Pulmonary artery endothelial cell (primary cell): ENCODE data around the gene PRKCI. TPM values are rescaled to one million over a fixed set of nuclear protein-coding genes. Genes with fewer than 3 reads are reported as not detected.
"Not testable (repeated sequence)": the region's sequence is repeated elsewhere in the genome, so short reads cannot be mapped to it uniquely, and the experiment has no call there.

ENCODE experiments used
- DNase-seq: peaks from one replicate; pipeline ENCODE4 v3.0.0-alpha.2; 2011; ENCODE audit warnings: low read depth, low spot score
- total RNA-seq: library from RNA; depleted of rRNA; stranded (reverse); fragments of >200 nt; gene quantifications from 2 replicates; pipeline ENCODE4 v1.2.3, GENCODE V29; 2014

PRKCI gene
- total RNA-seq, 1 donor from 2014 or later, result 31.6 TPM

- DNase-seq, result no peak
These were observed 116.6 kb downstream of the PRKCI start for GRCh38 chr3:170338690-170339340.

- not testable (repeated sequence) for DNase-seq
These were observed 120.0 kb downstream of the PRKCI start for GRCh38 chr3:170342273-170342672.

GRCh38 chr3:170343859-170344258 lies 121.6 kb downstream of the PRKCI start:
- DNase-seq, result not testable (repeated sequence)

- DNase-seq, result no peak
These were observed 122.7 kb downstream of the PRKCI start for GRCh38 chr3:170344971-170345370.

- DNase-seq, result no peak
These were observed 124.5 kb downstream of the PRKCI start for GRCh38 chr3:170346481-170347392.

- no peak for DNase-seq
These were observed 128.5 kb downstream of the PRKCI start for GRCh38 chr3:170350515-170351413.

- no peak for DNase-seq
These were observed 130.7 kb downstream of the PRKCI start for GRCh38 chr3:170352936-170353335.

GRCh38 chr3:170353485-170353884 lies 131.3 kb downstream of the PRKCI start:
- DNase-seq, result no peak

GRCh38 chr3:170354760-170355159 lies 132.5 kb downstream of the PRKCI start:
- DNase-seq, result no peak

Other genes with a start within 250 kb of the PRKCI start
- 2.2 and 2.6 TPM in 2 replicates for gene GPR160, start 184.4 kb upstream of the PRKCI start, total RNA-seq
- 11.1 and 18.0 TPM in 2 replicates for gene PHC3, start 40.7 kb upstream of the PRKCI start, total RNA-seq
- 103 and 135 TPM in 2 replicates for gene SKIL, start 135.3 kb downstream of the PRKCI start, total RNA-seq
- gene CLDN11, start 196.4 kb downstream of the PRKCI start, total RNA-seq, result 60.2 and 227 TPM in 2 replicates